CD4-positive, alpha-beta T cell (primary cell): ENCODE data around the gene CDC14B. TPM values are rescaled to one million over a fixed set of nuclear protein-coding genes. Genes with fewer than 3 reads are reported as not detected.

Experiments
- ATAC-seq: fragments of 200-7000 bp; cut with Tn5 transposase; one replicate; pipeline ENCODE4 v1.10.0; 2022; ENCODE audit warnings: mild to moderate bottlenecking; ENCODE audit not compliant: poor library complexity
- CTCF ChIA-PET: fragments of 350-600 bp; sonication (Branson Sonifier 250); formaldehyde crosslinking; loops from one replicate; lab custom pipeline; 2021; ENCODE audit warnings: antibody characterized with exemption, inconsistent platforms; lab: Charles Lee
- POLR2A ChIA-PET: fragments of 350-600 bp; sonication (Branson Sonifier 250); formaldehyde crosslinking; loops from one replicate; lab custom pipeline; 2021; ENCODE audit warnings: antibody characterized with exemption, inconsistent platforms; lab: Charles Lee
- DNase-seq, 14 experiments: peaks; one replicate each; pipeline ENCODE4 v3.0.0-alpha.2; 2013 to 2020; ENCODE audit warnings: mixed read lengths in 2 of 14
- H3K27ac ChIP-seq, 2 donors: one replicate each; pipeline versions ENCODE4 v1.5.1 to v1.7.0; 2013; ENCODE audit warnings: low read length in 2 of 2, low read depth in 1 of 2, mild to moderate bottlenecking in 1 of 2
- H3K27me3 ChIP-seq, 2 experiments: 1 replicate in 1 of 2; 2 replicates in 1 of 2; pipeline versions ENCODE4 v1.6.1 to v1.7.0; 2013; ENCODE audit warnings: low read length in 2 of 2, control low read depth in 1 of 2, mild to moderate bottlenecking in 1 of 2, moderate library complexity in 1 of 2; ENCODE audit not compliant: insufficient read depth in 2 of 2, control insufficient read depth in 1 of 2
- H3K36me3 ChIP-seq: one replicate; pipeline ENCODE4 v1.6.1; 2013; ENCODE audit warnings: low read length, control low read depth; ENCODE audit not compliant: insufficient read depth
- H3K4me1 ChIP-seq: one replicate; pipeline ENCODE4 v1.6.1; 2013; ENCODE audit warnings: low read length, control low read depth; ENCODE audit not compliant: insufficient read depth
- H3K4me3 ChIP-seq: one replicate; pipeline ENCODE4 v1.5.1; 2013; ENCODE audit warnings: mild to moderate bottlenecking, low read length, moderate library complexity
- H3K9me3 ChIP-seq, 2 experiments: 1 replicate in 1 of 2; 2 replicates in 1 of 2; pipeline versions ENCODE4 v1.6.1 to v1.7.0; 2013; ENCODE audit warnings: low read length in 2 of 2, mild to moderate bottlenecking in 2 of 2, control low read depth in 1 of 2, moderate library complexity in 1 of 2; ENCODE audit not compliant: control insufficient read depth in 1 of 2, insufficient read depth in 1 of 2
- H3K27ac Mint-ChIP-seq: one replicate; pipeline ENCODE4 v1.8.0; 2020; ENCODE audit warnings: mixed read lengths
- H3K27me3 Mint-ChIP-seq: one replicate; pipeline ENCODE4 v1.8.0; 2021; ENCODE audit warnings: mixed read lengths
- H3K36me3 Mint-ChIP-seq: one replicate; pipeline ENCODE4 v1.8.0; 2021; ENCODE audit warnings: low read depth, mixed read lengths
- H3K4me1 Mint-ChIP-seq: one replicate; pipeline ENCODE4 v1.8.0; 2021; ENCODE audit warnings: low read depth, mixed read lengths
- H3K4me3 Mint-ChIP-seq: one replicate; pipeline ENCODE4 v1.8.0; 2020; ENCODE audit warnings: mild to moderate bottlenecking, mixed read lengths
- H3K9me3 Mint-ChIP-seq: one replicate; pipeline ENCODE4 v1.8.0; 2020; ENCODE audit warnings: mixed read lengths
- intact Hi-C, 2 experiments: fragments of 100-400 bp; cut with DNase I in 1 of 2; cut with micrococcal nuclease in 1 of 2; formaldehyde crosslinking; loops; one replicate each; pipeline versions ENCODE4 v1.15.1 to v1.9.0; 2023 to 2025; cut with DNase I, micrococcal nuclease
- total RNA-seq, 174 experiments: library from RNA in 2 of 174; stranded (reverse) in 2 of 174; gene quantifications; one replicate each; pipeline ENCODE4 v1.2.3 and lab custom pipeline; 2021 to 2026
- TF ChIP-seq, protein P1 (sequence below): fragments of 200-600 bp; IDR thresholded peaks from one replicate; pipeline ENCODE4 v1.8.0; 2022; ENCODE audit warnings: antibody characterized with exemption, mild to moderate bottlenecking

CDC14B gene
- total RNA-seq, 2 experiments from 2014 or later: 3.5 TPM

DNA sequence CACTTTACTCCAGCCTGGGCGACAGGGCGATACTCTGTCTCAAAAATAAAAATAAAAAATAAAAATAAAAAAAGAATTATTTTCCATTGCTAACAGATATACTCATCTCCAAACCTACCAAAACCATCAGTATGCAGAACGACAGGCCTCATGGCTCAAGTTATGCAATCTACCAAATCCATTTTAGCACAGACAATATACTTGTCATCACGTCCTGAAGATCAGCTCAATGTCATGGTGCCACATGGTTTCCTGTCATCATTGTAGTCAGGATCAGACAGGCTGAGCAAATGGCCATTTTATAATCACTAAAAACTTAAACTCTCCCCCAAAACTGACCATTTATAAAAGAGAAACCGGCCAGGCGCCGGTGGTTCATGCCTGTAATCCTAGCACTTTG, 100.5 kb downstream of the CDC14B start:
- Histone ChIP-seq H3K9me3 (no peaks in the 10 kb centered on the region), H3K4me3 (no peak overlapping the region), H3K27ac (no peak overlapping the region), H3K4me1 (peaks cover 4% of the 10 kb centered on the region), H3K27me3 (no peaks in the 10 kb centered on the region), H3K36me3 (peaks cover 1% of the 10 kb centered on the region)
- H3K27ac Mint-ChIP-seq: no peak overlapping the region
- no peak overlapping the region for H3K4me3 Mint-ChIP-seq
- intact Hi-C loops: no loop called here
- no peak for ATAC-seq
- POLR2A ChIA-PET: no interaction called here
- CTCF ChIA-PET: no interaction called here
- H3K36me3 Mint-ChIP-seq: peaks cover 38% of the 10 kb centered on the region
- no peaks in the 10 kb centered on the region for H3K9me3 Mint-ChIP-seq
- DNase-seq: no peak
- TF ChIP-seq, protein P1, sequence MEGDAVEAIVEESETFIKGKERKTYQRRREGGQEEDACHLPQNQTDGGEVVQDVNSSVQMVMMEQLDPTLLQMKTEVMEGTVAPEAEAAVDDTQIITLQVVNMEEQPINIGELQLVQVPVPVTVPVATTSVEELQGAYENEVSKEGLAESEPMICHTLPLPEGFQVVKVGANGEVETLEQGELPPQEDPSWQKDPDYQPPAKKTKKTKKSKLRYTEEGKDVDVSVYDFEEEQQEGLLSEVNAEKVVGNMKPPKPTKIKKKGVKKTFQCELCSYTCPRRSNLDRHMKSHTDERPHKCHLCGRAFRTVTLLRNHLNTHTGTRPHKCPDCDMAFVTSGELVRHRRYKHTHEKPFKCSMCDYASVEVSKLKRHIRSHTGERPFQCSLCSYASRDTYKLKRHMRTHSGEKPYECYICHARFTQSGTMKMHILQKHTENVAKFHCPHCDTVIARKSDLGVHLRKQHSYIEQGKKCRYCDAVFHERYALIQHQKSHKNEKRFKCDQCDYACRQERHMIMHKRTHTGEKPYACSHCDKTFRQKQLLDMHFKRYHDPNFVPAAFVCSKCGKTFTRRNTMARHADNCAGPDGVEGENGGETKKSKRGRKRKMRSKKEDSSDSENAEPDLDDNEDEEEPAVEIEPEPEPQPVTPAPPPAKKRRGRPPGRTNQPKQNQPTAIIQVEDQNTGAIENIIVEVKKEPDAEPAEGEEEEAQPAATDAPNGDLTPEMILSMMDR: no peak
- no peaks in the 10 kb centered on the region for H3K27me3 Mint-ChIP-seq
- peaks cover 20% of the 10 kb centered on the region for H3K4me1 Mint-ChIP-seq

DNA sequence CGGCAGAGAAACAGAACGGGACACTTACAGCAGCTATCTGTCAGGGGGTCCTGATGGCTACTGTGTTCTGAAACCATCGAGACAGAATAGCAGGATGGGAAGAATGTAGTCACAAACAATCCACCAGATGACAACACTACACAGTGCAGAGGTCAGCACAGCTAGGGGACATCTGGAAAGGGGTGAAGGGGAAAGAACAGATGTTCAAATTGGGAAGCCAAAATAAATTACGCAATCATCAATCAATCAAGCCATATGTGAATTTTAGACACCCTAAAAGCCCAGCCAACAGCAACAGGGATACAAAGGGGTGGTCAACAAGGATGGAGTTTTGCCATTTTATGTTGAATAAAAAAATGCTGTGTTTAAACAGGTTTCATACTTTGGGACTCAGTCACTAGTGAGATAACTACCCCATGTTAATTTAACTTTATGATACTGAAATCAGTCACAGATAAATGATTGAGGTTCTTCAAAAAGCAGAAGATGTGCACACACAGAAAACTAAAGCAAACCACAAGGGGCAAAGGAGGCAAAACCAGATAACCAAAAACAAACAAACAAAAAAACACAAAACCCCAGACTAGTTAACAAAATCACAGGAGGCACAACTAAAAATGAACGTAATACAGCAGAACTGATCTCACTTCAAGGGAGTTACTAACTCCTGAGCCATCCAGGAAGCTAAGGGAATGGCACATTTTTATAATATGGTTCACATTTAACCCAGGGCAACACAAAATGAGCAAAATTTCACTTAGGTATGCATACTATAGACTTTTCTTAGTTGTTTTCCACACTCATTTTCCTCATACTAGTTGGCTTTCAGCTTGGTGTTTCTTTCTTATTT, 103.8 kb downstream of the CDC14B start:
- POLR2A ChIA-PET: no interaction called here
- Mint-ChIP-seq H3K4me1 (no peaks in the 10 kb centered on the region), H3K27ac (no peak overlapping the region), H3K9me3 (no peaks in the 10 kb centered on the region), H3K27me3 (no peaks in the 10 kb centered on the region), H3K4me3 (no peak overlapping the region), H3K36me3 (peaks cover 28% of the 10 kb centered on the region)
- Histone ChIP-seq H3K4me3 (no peak overlapping the region), H3K4me1 (no peaks in the 10 kb centered on the region), H3K27me3 (no peaks in the 10 kb centered on the region), H3K27ac (no peak overlapping the region), H3K36me3 (peaks cover 4% of the 10 kb centered on the region), H3K9me3 (no peaks in the 10 kb centered on the region)
- CTCF ChIA-PET: no interaction called here
- no peak for DNase-seq
- intact Hi-C loops: no loop called here
- ATAC-seq: no peak
- TF ChIP-seq, protein P1: no peak

DNA sequence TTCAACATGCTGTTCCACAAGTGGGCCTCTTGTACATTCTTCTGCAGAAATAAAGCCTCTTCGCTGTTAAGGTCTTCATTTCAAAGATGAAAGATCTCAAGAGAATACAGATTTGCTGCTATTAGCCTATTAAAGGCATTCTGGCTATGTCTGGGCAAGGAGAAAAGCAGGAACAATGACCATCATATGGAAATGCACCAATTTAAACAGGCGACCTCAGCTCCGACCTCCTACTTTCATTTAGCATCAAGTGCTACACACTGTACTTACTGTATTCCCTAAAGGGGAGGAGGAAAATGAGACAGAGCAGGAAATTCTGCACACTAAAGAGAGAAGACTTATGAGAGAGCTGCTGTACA, 104.9 kb downstream of the CDC14B start:
- H3K27me3 Mint-ChIP-seq: no peaks in the 10 kb centered on the region
- TF ChIP-seq, protein P1: no peak

More for the DNA sequence above, 104.9 kb downstream of the CDC14B start:
- ChIA-PET CTCF (no interaction called here), POLR2A (no interaction called here)
- Histone ChIP-seq H3K4me3 (no peak overlapping the region), H3K27ac (no peak overlapping the region), H3K9me3 (no peaks in the 10 kb centered on the region), H3K27me3 (no peaks in the 10 kb centered on the region), H3K36me3 (peaks cover 4% of the 10 kb centered on the region), H3K4me1 (no peaks in the 10 kb centered on the region)
- Mint-ChIP-seq H3K36me3 (peaks cover 28% of the 10 kb centered on the region), H3K4me1 (no peaks in the 10 kb centered on the region), H3K9me3 (no peaks in the 10 kb centered on the region), H3K4me3 (no peak overlapping the region), H3K27ac (no peak overlapping the region)
- intact Hi-C loops: no loop called here
- ATAC-seq: no peak
- DNase-seq: no peak
